ENCODE measurements around the gene GJE1.
A peak's percentile ranks its signal among the peaks of the same experiment; 100 is the strongest.
"Not testable (repeated sequence)": the region's sequence is repeated elsewhere in the genome, so short reads cannot be mapped to it uniquely, and the experiment has no call there.

The GJE1 gene

DNA sequence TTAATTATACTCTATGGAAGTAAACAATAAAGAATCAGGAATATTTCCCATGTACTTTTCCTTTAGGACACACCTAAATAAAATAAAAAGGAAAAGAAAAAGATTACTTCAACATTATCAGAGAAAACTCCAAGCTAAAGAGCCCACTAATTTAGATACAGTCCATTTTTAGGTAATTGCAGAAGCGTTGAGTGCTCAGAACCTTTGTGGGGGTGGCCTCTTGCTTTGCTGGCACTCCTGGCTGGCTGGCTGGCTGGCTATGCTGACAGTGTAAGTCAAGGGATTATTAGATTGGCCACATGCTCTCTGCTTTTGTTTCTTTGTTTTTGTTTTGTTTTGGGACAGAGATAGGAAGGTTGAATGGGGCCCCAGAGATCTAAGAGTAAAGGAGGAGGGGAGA lies at the start of gene GJE1:
Gene GJE1 (plus strand): TSS at position 301 of the 400 bp plus-strand sequence. CDS start 234 bp downstream, outside the sequence.
- no peak for DNase-seq
- no peak for ATAC-seq

DNA sequence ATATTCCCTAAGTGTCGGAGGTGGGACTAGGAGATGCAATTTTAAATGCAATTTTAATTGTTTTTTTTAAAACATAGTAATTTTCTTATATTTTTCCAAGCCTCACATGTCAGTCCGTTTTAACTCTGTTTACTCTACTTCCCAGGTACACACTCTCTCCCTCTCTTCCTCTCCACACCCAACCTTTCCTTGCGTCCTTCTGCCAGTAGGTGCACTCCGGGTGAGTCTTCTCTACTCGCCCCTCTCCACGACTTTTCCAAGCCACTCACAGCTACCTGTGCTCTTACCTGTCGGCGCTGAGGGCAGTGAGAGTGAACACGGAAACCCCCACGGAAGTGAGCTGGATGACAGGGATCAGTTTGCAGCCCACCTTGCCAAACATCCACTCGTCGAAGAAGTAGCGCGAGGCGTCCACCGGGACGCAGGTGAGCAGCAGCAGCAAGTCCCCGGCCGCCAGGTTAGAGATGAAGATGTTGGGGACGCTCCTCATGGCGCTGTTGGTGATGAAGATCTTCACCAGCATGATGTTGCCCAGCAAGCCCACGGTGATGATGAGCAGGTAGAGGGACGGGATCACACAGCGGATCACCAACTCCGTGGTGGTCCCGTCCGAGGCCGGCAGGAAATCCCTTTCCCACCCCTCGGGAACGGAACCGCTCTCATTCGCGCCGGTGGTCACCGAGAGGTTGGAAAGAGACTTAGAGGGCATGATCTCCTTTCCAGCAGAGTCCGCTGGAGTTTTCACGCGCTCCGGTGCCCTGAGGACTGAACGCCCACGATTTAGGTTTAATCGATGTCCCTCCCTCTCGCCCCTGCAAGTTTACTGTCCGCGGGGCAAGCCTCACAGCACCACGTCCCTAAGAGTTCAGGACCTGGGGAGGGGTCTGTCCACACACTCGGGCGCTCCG lies 44.5 kb upstream of the GJE1 start:
- ATAC-seq, result no peak
- no peak for DNase-seq

- ATAC-seq, result no peak
- DNase-seq, result no peak
Observed at GRCh38 chr6:142088858-142089216, 43.9 kb upstream of the GJE1 start.

DNA sequence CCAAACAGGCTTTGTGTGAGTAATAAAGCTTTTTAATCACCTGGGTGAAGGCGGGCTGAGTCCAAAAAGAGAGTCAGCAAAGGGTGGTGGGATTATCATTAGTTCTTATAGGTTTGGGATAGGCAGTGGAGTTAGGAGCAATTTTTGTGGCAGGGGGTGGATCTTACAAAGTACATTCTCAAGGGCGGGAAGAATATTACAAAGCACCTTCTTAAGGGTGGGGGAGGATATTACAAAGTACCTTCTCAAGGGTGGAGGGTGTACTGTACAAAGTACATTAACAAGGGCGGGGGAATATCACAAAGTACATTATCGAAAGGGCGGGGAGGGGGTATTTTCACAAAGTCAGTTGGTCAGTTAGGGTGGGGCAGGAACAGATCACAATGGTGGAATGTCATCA lies 27.9 kb upstream of the GJE1 start:
- ATAC-seq, result not testable (repeated sequence)

GRCh38 chr6:142110820-142111219 lies 21.9 kb upstream of the GJE1 start:
- DNase-seq, ATAC-seq: not testable (repeated sequence)

More for the DNA sequence above, 27.9 kb upstream of the GJE1 start:
- DNase-seq, result not testable (repeated sequence)

DNA sequence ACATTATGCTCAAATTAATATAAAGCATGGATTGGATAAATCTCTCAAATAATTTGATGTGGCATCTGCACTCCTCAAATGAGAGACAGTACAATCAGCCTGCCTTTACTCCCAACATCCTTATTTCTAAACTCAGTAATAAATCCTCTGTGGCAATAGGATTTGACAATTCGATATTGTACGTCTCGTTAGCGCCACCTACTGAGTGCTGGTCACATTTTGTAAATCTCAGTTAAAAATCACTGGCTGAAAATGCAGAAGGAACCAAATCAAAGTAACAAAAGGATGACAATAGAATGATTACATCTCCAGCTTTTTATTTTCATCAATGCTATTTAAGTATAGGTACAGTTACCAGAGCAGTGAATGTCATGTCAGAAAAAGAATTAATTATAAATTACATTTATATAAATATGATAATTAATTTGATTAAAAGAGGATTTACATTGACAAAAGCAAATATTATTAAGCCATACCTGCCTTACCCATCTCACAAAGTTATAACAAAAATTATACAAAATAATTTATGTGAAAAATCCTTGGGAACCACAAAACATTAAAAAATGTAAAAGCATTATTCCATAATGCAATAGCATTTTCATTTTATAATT lies 20.2 kb upstream of the GJE1 start:
- DNase-seq (peak; percentile 82), ATAC-seq (no peak)

GRCh38 chr6:142117366-142117765 lies 15.4 kb upstream of the GJE1 start:
- no peak for DNase-seq

GRCh38 chr6:142118328-142118727 lies 14.4 kb upstream of the GJE1 start:
- ATAC-seq (no peak), DNase-seq (no peak)

More at GRCh38 chr6:142117366-142117765, 15.4 kb upstream of the GJE1 start:
- ATAC-seq, result no peak

- ATAC-seq (no peak), DNase-seq (no peak)
Observed at GRCh38 chr6:142118925-142119324, 13.8 kb upstream of the GJE1 start.

DNA sequence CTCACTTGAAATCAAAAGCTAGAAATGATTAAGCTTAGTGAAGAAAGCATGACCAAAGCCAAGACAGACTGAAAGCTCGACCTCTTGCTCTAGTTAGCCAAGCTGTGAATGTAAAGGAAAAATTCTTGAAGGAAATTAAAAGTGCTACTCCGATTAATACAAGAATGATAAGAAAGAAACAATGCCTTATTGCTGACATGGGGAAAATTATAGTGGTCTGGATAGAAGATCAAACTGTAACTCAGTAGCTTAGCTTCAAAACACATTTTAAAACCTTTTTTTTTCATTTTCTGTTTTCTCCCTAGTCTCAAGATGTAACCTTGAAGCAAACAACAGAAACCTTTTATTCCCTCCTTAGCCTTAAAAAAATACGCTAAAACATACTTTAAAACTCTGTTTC lies 11.4 kb upstream of the GJE1 start:
- DNase-seq (no peak), ATAC-seq (no peak)

DNA sequence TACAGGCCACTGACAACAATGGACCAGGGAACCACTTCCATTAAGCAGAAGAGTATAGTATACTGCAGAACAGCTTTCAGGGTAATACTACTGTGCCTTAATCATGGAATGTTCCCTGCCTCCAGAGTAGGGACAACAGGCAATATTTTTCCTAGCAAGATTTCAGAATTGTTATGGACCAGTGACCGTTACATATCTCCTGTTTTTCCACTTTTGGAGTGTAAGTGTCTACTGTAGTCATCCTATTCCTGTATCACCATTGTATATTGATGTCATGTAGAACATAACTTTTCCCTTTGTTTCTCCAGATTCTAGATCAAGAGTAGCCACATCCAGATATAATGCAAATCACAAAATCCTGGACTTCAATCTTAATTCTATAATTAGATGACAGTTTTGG lies 1.9 kb upstream of the GJE1 start:
- DNase-seq (no peak), ATAC-seq (no peak)

GRCh38 chr6:142138876-142139275 lies 6.2 kb downstream of the GJE1 start:
- ATAC-seq (no peak), DNase-seq (no peak)

DNA sequence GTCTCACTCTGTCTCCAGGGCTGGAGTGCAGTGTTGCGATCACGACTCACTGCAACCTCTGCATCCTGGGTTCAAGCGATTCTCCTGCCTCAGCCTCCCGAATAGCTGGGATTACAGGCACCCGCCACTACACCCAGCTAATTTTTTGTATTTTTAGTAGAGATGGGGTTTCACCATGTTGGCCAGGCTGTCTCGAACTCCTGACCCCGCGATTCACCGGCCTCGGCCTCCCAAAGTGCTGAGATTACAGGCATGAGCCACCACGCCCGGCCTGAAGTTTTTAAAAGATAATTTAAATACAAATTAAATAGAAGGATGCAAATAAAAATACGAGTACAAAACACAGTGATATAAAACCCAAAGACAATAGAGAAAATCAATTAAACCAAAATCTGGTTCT lies 8.8 kb downstream of the GJE1 start:
- ATAC-seq, DNase-seq: not testable (repeated sequence)

DNA sequence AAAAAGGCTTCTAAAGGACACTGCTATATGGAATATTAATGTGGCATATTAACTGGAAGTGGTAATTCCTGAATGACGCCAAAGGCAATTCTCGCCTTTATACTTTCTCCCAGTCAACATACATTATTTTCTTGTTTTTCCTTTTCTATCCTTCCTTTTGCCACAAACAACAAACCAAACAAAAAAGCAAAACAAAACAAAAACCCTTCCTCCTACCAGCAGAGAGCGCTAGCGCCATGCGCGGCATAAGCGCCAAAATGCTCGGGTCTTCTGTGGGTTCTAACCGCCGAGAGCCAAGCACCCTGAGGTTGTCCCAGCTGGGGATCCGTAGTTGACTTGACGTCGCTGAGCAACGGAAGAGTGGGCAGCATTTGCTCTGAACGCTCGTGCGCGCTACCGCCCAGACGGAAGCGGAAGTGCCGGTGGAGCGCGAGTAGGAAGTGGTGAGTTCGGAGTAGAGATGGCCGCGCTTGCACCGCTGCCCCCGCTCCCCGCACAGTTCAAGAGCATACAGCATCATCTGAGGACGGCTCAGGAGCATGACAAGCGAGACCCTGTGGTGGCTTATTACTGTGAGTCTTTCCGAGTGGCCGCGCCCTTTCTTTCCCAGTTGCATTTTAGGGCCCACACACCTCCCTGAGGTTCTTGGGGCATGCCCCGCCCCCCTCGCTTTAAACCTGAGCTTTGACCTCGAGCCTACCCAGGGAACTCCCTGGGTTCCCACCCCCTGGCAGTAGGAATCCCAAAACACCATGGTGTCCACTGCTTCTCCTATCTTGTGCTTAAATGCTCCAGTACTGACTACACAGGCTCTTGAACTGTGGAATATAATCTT lies 14.3 kb downstream of the GJE1 start, which contains the start of the genes NMBR and VTA1:
Gene NMBR (minus strand): TSS at position 295 of the 835 bp plus-strand sequence. CDS start 58,464 bp downstream, outside the sequence.
Gene VTA1 (plus strand): TSS at position 436 of the 835 bp plus-strand sequence. CDS start 25 bp downstream, at position 461.
- peak; percentile 99 for ATAC-seq
- peak; percentile 94 for DNase-seq

- DNase-seq, result no peak
Observed at GRCh38 chr6:142152746-142153145, 20.0 kb downstream of the GJE1 start.

DNA sequence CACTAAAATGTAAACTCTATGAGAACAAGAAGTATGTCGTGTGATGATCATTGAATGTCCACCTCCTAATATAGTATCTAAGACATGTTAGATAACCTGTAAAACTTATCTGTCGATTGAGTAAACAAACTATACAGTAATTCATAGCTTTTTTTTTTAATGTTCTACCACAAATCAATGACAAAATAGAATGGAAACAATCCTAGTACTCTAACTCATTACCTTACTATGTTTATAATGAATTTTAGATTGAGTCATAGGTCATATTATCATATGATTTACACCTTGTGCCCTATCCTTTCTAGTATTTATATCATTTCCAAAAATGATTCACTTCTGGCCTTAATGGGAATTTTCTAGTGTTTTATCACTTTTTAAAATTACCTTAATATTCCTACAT lies 20.5 kb downstream of the GJE1 start:
- ATAC-seq, result peak; percentile 32
- no peak for DNase-seq

More at GRCh38 chr6:142152746-142153145, 20.0 kb downstream of the GJE1 start:
- no peak for ATAC-seq

GRCh38 chr6:142154336-142154735 lies 21.6 kb downstream of the GJE1 start:
- ATAC-seq (no peak), DNase-seq (no peak)

GRCh38 chr6:142155091-142155490 lies 22.4 kb downstream of the GJE1 start:
- DNase-seq, result no peak
- ATAC-seq, result no peak

- no peak for DNase-seq
- ATAC-seq, result no peak
Observed at GRCh38 chr6:142155895-142156757, 23.4 kb downstream of the GJE1 start.

DNA sequence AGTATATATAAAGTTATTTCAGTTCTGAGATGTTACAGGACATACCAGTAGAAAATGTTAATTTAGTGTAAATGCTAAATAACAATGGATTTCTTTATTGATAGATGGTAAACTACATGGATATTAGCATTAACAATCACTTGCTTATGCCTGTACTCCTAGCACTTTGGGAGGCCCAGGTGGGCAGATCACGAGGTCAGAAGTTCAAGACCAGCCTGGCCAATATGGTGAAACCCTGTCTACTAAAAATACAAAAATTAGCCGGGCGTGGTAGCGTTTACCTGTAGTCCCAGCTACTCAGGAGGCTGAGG lies 24.0 kb downstream of the GJE1 start:
- DNase-seq, ATAC-seq: not testable (repeated sequence)

GRCh38 chr6:142162780-142163179 lies 30.1 kb downstream of the GJE1 start:
- no peak for ATAC-seq
- no peak for DNase-seq

Measured in stimulated activated naive CD8-positive, alpha-beta T cell treated with anti-CD3 and anti-CD28 coated beads, Interleukin-15, Interleukin-2, amounts not matched to agents 100 U/mL and 50 U/mL, for 24 hours (primary cell).